Esophagus muscularis mucosa (tissue), 4 donors: ENCODE results near the gene KITLG. TPM values are rescaled to one million over a fixed set of nuclear protein-coding genes. Genes with fewer than 3 reads are reported as not detected.

ENCODE experiments used
- DNase-seq: peaks from one replicate; pipeline ENCODE4 v3.0.0-alpha.2; 2017; ENCODE audit errors: extremely low spot score
- H3K27ac ChIP-seq, 4 donors: fragments of 200-600 bp; sonication (generic); replicated peaks in 1 of 4; 1 replicate in 3 of 4; 2 replicates in 1 of 4; pipeline ENCODE4 v1.5.1; 2016 to 2019; ENCODE audit warnings: mild to moderate bottlenecking in 1 of 4
- H3K27me3 ChIP-seq, 4 donors: fragments of 200-600 bp; sonication (generic); one replicate each; pipeline versions ENCODE4 v1.5.1 to v1.6.0; 2016 to 2019
- H3K36me3 ChIP-seq, 4 donors: fragments of 200-600 bp; sonication (generic); one replicate each; pipeline ENCODE4 v1.5.1; 2016 to 2019
- H3K4me1 ChIP-seq, 4 donors: fragments of 200-600 bp; sonication (generic); one replicate each; pipeline ENCODE4 v1.5.1; 2016 to 2019
- H3K4me3 ChIP-seq, 4 donors: fragments of 200-600 bp; sonication (generic); 1 replicate in 2 of 4; 2 replicates in 2 of 4; pipeline ENCODE4 v1.5.1; 2016 to 2019; ENCODE audit warnings: mild to moderate bottlenecking in 4 of 4, moderate library complexity in 1 of 4
- H3K9me3 ChIP-seq, 4 donors: fragments of 200-600 bp; sonication (generic); 1 replicate in 3 of 4; 2 replicates in 1 of 4; pipeline ENCODE4 v1.5.1; 2016 to 2019
- EP300 ChIP-seq: sonication (generic); formaldehyde crosslinking; IDR thresholded peaks from one replicate; pipeline ENCODE4 v1.6.1; 2017; ENCODE audit warnings: antibody characterized with exemption
- POLR2A ChIP-seq: fragments of 450-650 bp; IDR thresholded peaks from one replicate; pipeline ENCODE4 v1.6.1; 2017; ENCODE audit warnings: antibody characterized with exemption, moderate library complexity, mild to moderate bottlenecking, low read depth
- POLR2AphosphoS5 ChIP-seq, 2 donors: sonication (generic); formaldehyde crosslinking; IDR thresholded peaks; one replicate each; pipeline ENCODE4 v1.6.1; 2017; ENCODE audit warnings: antibody characterized with exemption in 2 of 2
- WGBS: methylation state at CpG from one replicate; pipeline ENCODE4 v1.1.5; 2018; 5-methylcytosine and 5-hydroxymethylcytosine counted together
- intact Hi-C: fragments of 100-400 bp; cut with DNase I; formaldehyde crosslinking; loops from one replicate; pipeline ENCODE4 v1.15.1; 2023
- total RNA-seq, 4 donors: library from RNA; depleted of rRNA; stranded (reverse); fragments of >200 nt; gene quantifications; one replicate each; pipeline versions ENCODE4 v1.1.0 to v1.2.1, GENCODE V29; 2016
- TF ChIP-seq, protein P1 (sequence below), 3 experiments: fragments of 200-600 bp in 2 of 3; fragments of 450-650 bp in 1 of 3; sonication (generic) in 2 of 3; IDR thresholded peaks; one replicate each; pipeline ENCODE4 v1.5.1; 2017 to 2019; ENCODE audit warnings: antibody characterized with exemption in 3 of 3, mild to moderate bottlenecking in 2 of 3, moderate library complexity in 1 of 3

KITLG gene
- total RNA-seq, 4 donors from 2014 or later, result 71.7 to 147 (median 121) TPM

DNA sequence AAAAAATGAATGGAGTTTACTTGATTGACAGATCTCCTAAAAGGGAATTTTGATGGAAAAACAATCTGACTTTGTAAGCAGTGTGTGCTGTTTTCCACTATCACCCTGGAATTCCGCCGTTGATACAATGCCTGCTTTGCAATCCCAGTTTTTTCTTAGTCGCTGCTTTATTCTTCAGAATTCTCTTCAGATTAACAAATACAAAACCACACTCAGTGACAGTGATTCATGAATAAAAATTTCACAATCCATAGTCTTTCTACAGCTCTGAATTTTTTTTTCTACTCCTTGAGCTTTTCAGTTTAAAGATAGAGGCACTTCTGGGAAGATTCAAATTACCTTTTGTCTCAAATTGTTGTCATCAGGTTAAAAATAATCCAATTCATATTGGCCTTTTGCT, 44.6 kb upstream of the KITLG start:
- Histone ChIP-seq H3K27me3 (no peaks in the 10 kb centered on the region), H3K27ac (no peak overlapping the region), H3K36me3 (no peaks in the 10 kb centered on the region), H3K4me1 (peaks cover 0 to 9% (median 2%) of the 10 kb centered on the region in 4 donors), H3K9me3 (no peaks in the 10 kb centered on the region), H3K4me3 (no peak overlapping the region)
- no peak for DNase-seq
- 82% methylated on average over 3 of the region's 3 CpGs for WGBS
- intact Hi-C loops, result no loop called here
- TF ChIP-seq POLR2AphosphoS5 (IDR thresholded peaks at IDR 0.05) (no peak), EP300 (no peak), POLR2A (no peak)
- TF ChIP-seq, protein P1, sequence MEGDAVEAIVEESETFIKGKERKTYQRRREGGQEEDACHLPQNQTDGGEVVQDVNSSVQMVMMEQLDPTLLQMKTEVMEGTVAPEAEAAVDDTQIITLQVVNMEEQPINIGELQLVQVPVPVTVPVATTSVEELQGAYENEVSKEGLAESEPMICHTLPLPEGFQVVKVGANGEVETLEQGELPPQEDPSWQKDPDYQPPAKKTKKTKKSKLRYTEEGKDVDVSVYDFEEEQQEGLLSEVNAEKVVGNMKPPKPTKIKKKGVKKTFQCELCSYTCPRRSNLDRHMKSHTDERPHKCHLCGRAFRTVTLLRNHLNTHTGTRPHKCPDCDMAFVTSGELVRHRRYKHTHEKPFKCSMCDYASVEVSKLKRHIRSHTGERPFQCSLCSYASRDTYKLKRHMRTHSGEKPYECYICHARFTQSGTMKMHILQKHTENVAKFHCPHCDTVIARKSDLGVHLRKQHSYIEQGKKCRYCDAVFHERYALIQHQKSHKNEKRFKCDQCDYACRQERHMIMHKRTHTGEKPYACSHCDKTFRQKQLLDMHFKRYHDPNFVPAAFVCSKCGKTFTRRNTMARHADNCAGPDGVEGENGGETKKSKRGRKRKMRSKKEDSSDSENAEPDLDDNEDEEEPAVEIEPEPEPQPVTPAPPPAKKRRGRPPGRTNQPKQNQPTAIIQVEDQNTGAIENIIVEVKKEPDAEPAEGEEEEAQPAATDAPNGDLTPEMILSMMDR (IDR thresholded peaks at IDR 0.05), result no peak

DNA sequence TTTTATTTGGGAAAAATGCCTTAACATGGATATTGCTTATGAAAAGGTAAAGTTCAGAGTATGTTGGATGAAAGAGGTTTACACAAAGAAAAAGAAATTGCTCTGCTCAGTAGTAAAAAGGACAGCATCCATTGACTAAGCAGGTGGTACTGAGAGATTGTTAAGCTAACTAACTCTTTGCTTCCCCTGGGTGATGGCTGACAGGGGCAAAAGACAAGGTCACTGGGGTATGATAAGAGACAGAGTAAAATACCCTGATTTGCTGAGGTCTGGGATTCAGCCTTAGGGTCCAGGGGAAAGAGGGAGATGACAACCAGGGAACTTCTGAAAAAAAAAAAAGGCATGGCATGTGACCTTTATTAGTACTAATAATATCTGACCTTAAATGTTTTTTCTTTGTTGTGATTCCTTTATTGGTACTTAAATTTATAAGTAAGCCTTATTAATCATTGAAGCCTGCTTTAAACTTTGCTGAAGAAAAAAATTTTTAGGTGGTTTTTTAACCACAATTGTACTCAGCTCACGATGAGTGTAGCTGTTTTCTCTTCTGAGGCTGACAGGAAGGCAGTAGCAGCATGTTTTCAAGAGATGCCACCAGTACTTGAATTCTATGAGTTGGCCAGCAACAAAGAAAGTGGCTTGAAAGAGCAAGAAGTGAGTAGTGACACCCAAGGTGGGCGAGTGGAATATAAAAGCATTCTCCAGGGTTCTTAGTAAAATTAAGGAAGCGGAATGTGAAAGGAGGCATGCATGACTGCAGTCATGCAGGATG, 43.7 kb upstream of the KITLG start:
- H3K27ac ChIP-seq, result no peak overlapping the region
- peaks cover 0 to 1% (median 0%) of the 10 kb centered on the region in 4 donors for H3K4me1 ChIP-seq
- TF ChIP-seq POLR2A (no peak), EP300 (no peak), POLR2AphosphoS5 (IDR thresholded peaks at IDR 0.05) (no peak)
- TF ChIP-seq, protein P1 (IDR thresholded peaks at IDR 0.05), result no peak
- no peak overlapping the region for H3K4me3 ChIP-seq
- WGBS, result 79% methylated on average over 3 of the region's 3 CpGs
- no peak for DNase-seq
- no peaks in the 10 kb centered on the region for H3K27me3 ChIP-seq
- H3K9me3 ChIP-seq, result no peaks in the 10 kb centered on the region
- intact Hi-C loops, result no loop called here
- H3K36me3 ChIP-seq, result no peaks in the 10 kb centered on the region

DNA sequence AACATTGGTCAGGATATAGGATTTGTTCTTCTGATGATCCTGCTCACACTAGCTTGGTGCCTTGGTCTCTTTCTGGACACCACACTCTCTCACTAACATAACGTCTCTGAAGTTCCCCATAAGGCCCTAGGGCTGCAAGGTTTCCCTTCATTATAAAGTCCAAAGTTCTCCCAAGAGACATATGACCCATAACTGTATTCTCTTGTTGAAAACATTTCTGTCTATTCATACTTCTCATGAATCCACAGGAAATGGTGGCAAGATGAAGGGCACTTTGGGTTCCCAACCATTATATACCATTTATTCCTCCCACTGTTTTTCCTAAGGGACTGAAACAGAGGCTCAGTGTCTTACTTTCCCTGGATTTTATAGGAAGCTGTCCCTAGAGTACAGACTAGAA, 37.1 kb upstream of the KITLG start:
- Histone ChIP-seq H3K4me1 (no peaks in the 10 kb centered on the region), H3K27ac (no peak overlapping the region), H3K27me3 (peaks cover 0 to 3% (median 0%) of the 10 kb centered on the region in 4 donors), H3K36me3 (no peaks in the 10 kb centered on the region), H3K4me3 (no peak overlapping the region), H3K9me3 (no peaks in the 10 kb centered on the region)
- DNase-seq, result no peak
- WGBS, result 74% methylated on average over 1 of the region's 1 CpG
- no peak for TF ChIP-seq POLR2AphosphoS5 (IDR thresholded peaks at IDR 0.05)
- TF ChIP-seq, protein P1 (IDR thresholded peaks at IDR 0.05), result no peak
- no peak for TF ChIP-seq POLR2A
- TF ChIP-seq EP300, result no peak
- intact Hi-C loops, result no loop called here

DNA sequence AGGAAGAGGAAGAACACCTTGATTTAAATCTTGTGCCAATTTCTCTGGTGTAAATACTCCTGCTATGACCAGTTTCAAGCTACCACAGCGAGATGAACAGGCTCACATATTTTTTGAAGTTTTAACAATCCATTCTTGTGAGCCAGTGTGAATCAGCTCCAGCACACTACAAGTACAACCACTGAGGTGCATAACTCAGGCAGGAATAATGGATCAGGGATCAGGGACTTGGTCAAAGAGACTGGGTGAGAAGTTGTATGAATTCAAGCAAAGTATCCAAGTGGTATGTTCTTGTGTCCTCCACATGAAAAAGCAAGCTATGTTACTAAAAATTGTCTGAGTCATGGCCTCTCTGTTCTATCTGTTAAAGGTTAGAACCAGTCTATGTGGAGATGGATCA, 35.2 kb upstream of the KITLG start:
- no peaks in the 10 kb centered on the region for H3K36me3 ChIP-seq
- H3K27me3 ChIP-seq, result peaks cover 0 to 3% (median 0%) of the 10 kb centered on the region in 4 donors
- DNase-seq, result no peak
- no peak overlapping the region for H3K27ac ChIP-seq
- intact Hi-C loops, result no loop called here
- TF ChIP-seq EP300 (no peak), POLR2AphosphoS5 (IDR thresholded peaks at IDR 0.05) (no peak)
- no peak overlapping the region for H3K4me3 ChIP-seq
- 100% methylated on average over 1 of the region's 1 CpG for WGBS
- H3K4me1 ChIP-seq, result no peaks in the 10 kb centered on the region
- no peaks in the 10 kb centered on the region for H3K9me3 ChIP-seq

DNA sequence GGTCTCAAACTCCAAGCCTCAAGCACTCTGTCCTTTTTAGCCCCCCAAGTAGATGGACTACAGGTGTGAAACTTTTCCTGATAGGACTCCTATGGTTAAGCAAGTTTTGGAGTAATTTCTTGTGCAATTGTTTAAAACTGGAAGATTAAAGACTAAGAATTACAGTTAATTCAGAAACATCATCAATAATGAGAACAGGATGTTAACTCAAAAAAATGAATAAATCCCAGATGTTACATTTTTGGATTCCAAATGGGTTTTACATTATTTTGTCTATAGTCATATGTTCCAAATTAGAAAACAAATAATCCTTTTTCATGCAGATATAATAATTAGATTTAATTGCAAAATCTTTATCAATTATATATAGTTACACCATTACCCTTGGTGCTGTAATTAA, 24.4 kb upstream of the KITLG start:
- TF ChIP-seq, protein P1 (IDR thresholded peaks at IDR 0.05), result no peak
- TF ChIP-seq EP300 (no peak), POLR2AphosphoS5 (IDR thresholded peaks at IDR 0.05) (no peak), POLR2A (no peak)
- intact Hi-C loops, result no loop called here

More for the DNA sequence above, 24.4 kb upstream of the KITLG start:
- DNase-seq, result no peak
- H3K27ac ChIP-seq, result no peak overlapping the region
- no peak overlapping the region for H3K4me3 ChIP-seq
- H3K4me1 ChIP-seq, result no peaks in the 10 kb centered on the region
- H3K36me3 ChIP-seq, result no peaks in the 10 kb centered on the region
- no peaks in the 10 kb centered on the region for H3K27me3 ChIP-seq
- H3K9me3 ChIP-seq, result peaks cover 0 to 6% (median 0%) of the 10 kb centered on the region in 4 donors
